OCI-LY7 (cell line): Measurements from ENCODE around the gene SETD3. TPM values are rescaled to one million over a fixed set of nuclear protein-coding genes. Genes with fewer than 3 reads are reported as not detected.

Experiments
- BruUV-seq: library from RNA; stranded (reverse); fragments of 400-500 nt; replicated peaks from 2 replicates; lab custom pipeline; 2021; lab: Mats Ljungman, UMichigan
- CTCF ChIA-PET: fragments of 300-600 bp; sonication (Branson Sonifier 250); formaldehyde crosslinking; loops from one replicate; lab custom pipeline; 2022; ENCODE audit warnings: antibody characterized with exemption; ENCODE audit not compliant: unreplicated experiment; lab: Charles Lee
- POLR2A ChIA-PET: fragments of 300-600 bp; sonication (Branson Sonifier 250); formaldehyde crosslinking; loops from one replicate; lab custom pipeline; 2022; ENCODE audit warnings: antibody characterized with exemption; lab: Charles Lee
- DNase-seq: peaks from one replicate; pipeline ENCODE4 v3.0.0-alpha.2; 2015; ENCODE audit warnings: low spot score
- H2AFZ ChIP-seq: fragments of 200-600 bp; sonication (generic), shearing (Covaris generic); 2 replicates; pipeline ENCODE4 v1.6.1; 2014; ENCODE audit warnings: mild to moderate bottlenecking, antibody characterized with exemption, low read length, moderate library complexity
- H3K27ac ChIP-seq: fragments of 200-600 bp; sonication (generic); 2 replicates; pipeline ENCODE4 v1.5.1; 2014; ENCODE audit warnings: mixed run types, low read depth, mild to moderate bottlenecking, moderate library complexity, low read length, inconsistent platforms; ENCODE audit not compliant: poor library complexity, severe bottlenecking
- H3K36me3 ChIP-seq: fragments of 200-600 bp; sonication (generic); 2 replicates; pipeline ENCODE4 v1.6.1; 2014; ENCODE audit warnings: mild to moderate bottlenecking, antibody characterized with exemption, low read length, moderate library complexity, mixed read lengths; ENCODE audit not compliant: insufficient read depth
- H3K4me1 ChIP-seq: fragments of 200-600 bp; sonication (generic); 2 replicates; pipeline ENCODE4 v1.5.1; 2014; ENCODE audit warnings: mild to moderate bottlenecking, low read length; ENCODE audit not compliant: insufficient read depth, poor library complexity, severe bottlenecking
- H3K4me2 ChIP-seq: fragments of 200-600 bp; sonication (generic); 2 replicates; pipeline ENCODE4 v1.6.1; 2014; ENCODE audit warnings: mild to moderate bottlenecking, low read length
- H3K4me3 ChIP-seq: fragments of 200-600 bp; sonication (generic); 2 replicates; pipeline ENCODE4 v1.5.1; 2014; ENCODE audit warnings: mild to moderate bottlenecking, low read depth, low read length; ENCODE audit not compliant: poor library complexity, severe bottlenecking
- H3K79me2 ChIP-seq: fragments of 200-600 bp; sonication (generic); 2 replicates; pipeline ENCODE4 v1.6.1; 2016; ENCODE audit warnings: low read depth, mild to moderate bottlenecking, low read length, moderate library complexity, mixed read lengths; ENCODE audit not compliant: insufficient read depth
- H3K9me2 ChIP-seq: fragments of 200-600 bp; sonication (generic); 2 replicates; pipeline ENCODE4 v1.6.1; 2016; ENCODE audit warnings: mild to moderate bottlenecking, low read length, mixed read lengths; ENCODE audit not compliant: insufficient read depth
- H3K9me3 ChIP-seq: fragments of 200-600 bp; sonication (generic); 2 replicates; pipeline ENCODE4 v1.6.1; 2014; ENCODE audit warnings: mild to moderate bottlenecking, mixed run types, low read length, mixed read lengths
- H4K20me1 ChIP-seq: fragments of 200-600 bp; sonication (generic); 2 replicates; pipeline ENCODE4 v1.6.1; 2014; ENCODE audit warnings: mild to moderate bottlenecking, antibody characterized with exemption, low read length, moderate library complexity, mixed read lengths; ENCODE audit not compliant: insufficient read depth
- CTCF ChIP-seq: fragments of 200-600 bp; sonication (generic); conservative IDR thresholded peaks from 2 replicates; pipeline ENCODE4 v1.5.1; 2014; ENCODE audit warnings: mild to moderate bottlenecking, antibody characterized with exemption, low read length, moderate library complexity, mixed read lengths
- EZH2phosphoT487 ChIP-seq: fragments of 200-600 bp; sonication (generic); IDR thresholded peaks from 2 replicates; pipeline ENCODE4 v1.6.1; 2018; ENCODE audit warnings: low read depth, borderline replicate concordance, mild to moderate bottlenecking, mixed run types, antibody characterized with exemption, low read length, moderate library complexity, mixed read lengths
- intact Hi-C: fragments of 100-400 bp; cut with micrococcal nuclease; formaldehyde crosslinking; loops from one replicate; pipeline ENCODE4 v1.10.0; 2022; ENCODE audit not compliant: unreplicated experiment
- total RNA-seq, 2 experiments: library from RNA; depleted of rRNA in 1 of 2; stranded (reverse); fragments of >200 nt in 1 of 2; shearing (Covaris generic) in 1 of 2; gene quantifications; 2 replicates each; pipeline ENCODE4 v1.2.3, GENCODE V29; 2014 to 2022

The SETD3 gene
- total RNA-seq, 2 experiments from 2014 or later, result 42.4 to 65.5 TPM

- DNase-seq, result no peak
- BruUV-seq, result no TSS peak
- H2AFZ ChIP-seq, result no peak overlapping the region
- intact Hi-C loops, result no loop called here
- TF ChIP-seq CTCF (no peak), EZH2phosphoT487 (no peak)
- POLR2A ChIA-PET, result interaction anchor here (1.4 kb wide), 1 partner anchor 16 kb away, joined by 3 read pairs; no protein-coding TSS in a partner anchor
- peaks cover 86% of the 10 kb centered on the region for H3K36me3 ChIP-seq
- CTCF ChIA-PET, result no interaction called here
- H4K20me1 ChIP-seq, result no peaks in the 10 kb centered on the region
- no peak overlapping the region for H3K27ac ChIP-seq
- H3K4me3 ChIP-seq, result no peak overlapping the region
- H3K9me2 ChIP-seq, result no peaks in the 10 kb centered on the region
- no peaks in the 10 kb centered on the region for H3K9me3 ChIP-seq
- no peaks in the 10 kb centered on the region for H3K79me2 ChIP-seq
- H3K4me1 ChIP-seq, result no peaks in the 10 kb centered on the region
- H3K4me2 ChIP-seq, result no peak overlapping the region
These were observed 27.7 kb downstream of the SETD3 start for GRCh38 chr14:99452968-99453367.

GRCh38 chr14:99451234-99451633 lies 29.4 kb downstream of the SETD3 start:
- ChIA-PET CTCF (no interaction called here), POLR2A (interaction anchor here (0.6 to 1.3 kb wide), 5 partner anchors 19 to 38 kb away, joined by 3 to 4 read pairs (median 4); partner anchors contain the start of genes CCNK and SETD3)
- no peak for DNase-seq
- no TSS peak for BruUV-seq
- H4K20me1 ChIP-seq, result no peaks in the 10 kb centered on the region
- no peaks in the 10 kb centered on the region for H3K9me3 ChIP-seq
- no peaks in the 10 kb centered on the region for H3K79me2 ChIP-seq
- H3K4me1 ChIP-seq, result no peaks in the 10 kb centered on the region
- intact Hi-C loops, result no loop called here
- H3K27ac ChIP-seq, result no peak overlapping the region
- H3K36me3 ChIP-seq, result peaks cover 79% of the 10 kb centered on the region; the same call in 1 of the 2 replicates
- no peak overlapping the region for H3K4me2 ChIP-seq
- TF ChIP-seq EZH2phosphoT487, result no peak
- no peak overlapping the region for H3K4me3 ChIP-seq
- H2AFZ ChIP-seq, result no peak overlapping the region
- H3K9me2 ChIP-seq, result no peaks in the 10 kb centered on the region

- DNase-seq, result no peak
- ChIA-PET CTCF (no interaction called here), POLR2A (interaction anchor here (0.6 to 2.1 kb wide), 4 partner anchors 9 to 34 kb away, joined by 4 to 8 read pairs (median 6); partner anchors contain the start of genes CCNK and SETD3)
- no TSS peak for BruUV-seq
- Histone ChIP-seq H3K4me2 (no peak overlapping the region), H3K27ac (no peak overlapping the region), H3K9me2 (no peaks in the 10 kb centered on the region), H3K36me3 (peaks cover 76% of the 10 kb centered on the region; the same call in 1 of the 2 replicates), H3K9me3 (no peaks in the 10 kb centered on the region), H3K4me3 (no peak overlapping the region), H4K20me1 (no peaks in the 10 kb centered on the region), H3K4me1 (no peaks in the 10 kb centered on the region), H2AFZ (no peak overlapping the region), H3K79me2 (no peaks in the 10 kb centered on the region)
- no peak for TF ChIP-seq EZH2phosphoT487
- no peak for TF ChIP-seq CTCF
- intact Hi-C loops, result no loop called here
These were observed 30.4 kb downstream of the SETD3 start for GRCh38 chr14:99450266-99450665.
